Glomerular endothelial cell (primary cell): ENCODE results near the gene FOXC1. TPM values are rescaled to one million over a fixed set of nuclear protein-coding genes. Genes with fewer than 3 reads are reported as not detected.

ENCODE experiments used
- DNase-seq: peaks from one replicate; pipeline ENCODE4 v3.0.0-alpha.2; 2011; ENCODE audit warnings: low read depth, low spot score; ENCODE audit errors: extremely low read depth
- total RNA-seq: library from RNA; depleted of rRNA; stranded (reverse); fragments of >200 nt; gene quantifications from 2 replicates; pipeline ENCODE4 v1.2.3, GENCODE V29; 2015

FOXC1 gene
- total RNA-seq, 1 donor from 2014 or later = 7.9 TPM

GRCh38 chr6:1611572-1612298 is 2.0 kb downstream of the FOXC1 start:
- DNase-seq = no peak

GRCh38 chr6:1612299-1612973 is 2.7 kb downstream of the FOXC1 start:
- DNase-seq = no peak

- DNase-seq = no peak
Observed at GRCh38 chr6:1612974-1613306, 3.2 kb downstream of the FOXC1 start.

GRCh38 chr6:1613346-1613687 is 3.6 kb downstream of the FOXC1 start:
- no peak for DNase-seq

- DNase-seq = no peak
Observed at GRCh38 chr6:1613688-1614447, 4.2 kb downstream of the FOXC1 start.

- DNase-seq = no peak
Observed at GRCh38 chr6:1614448-1615150, 4.9 kb downstream of the FOXC1 start.

- no peak for DNase-seq
Observed at GRCh38 chr6:1615151-1615852, 5.6 kb downstream of the FOXC1 start.

GRCh38 chr6:1615853-1616420 is 6.2 kb downstream of the FOXC1 start:
- no peak for DNase-seq

GRCh38 chr6:1616701-1617463 is 7.2 kb downstream of the FOXC1 start:
- no peak for DNase-seq

- DNase-seq = no peak
Observed at GRCh38 chr6:1617466-1618310, 8.0 kb downstream of the FOXC1 start.

GRCh38 chr6:1618311-1619097 is 8.8 kb downstream of the FOXC1 start:
- DNase-seq = no peak

- no peak for DNase-seq
Observed at GRCh38 chr6:1619098-1619672, 9.5 kb downstream of the FOXC1 start.

GRCh38 chr6:1619673-1620503 is 10.2 kb downstream of the FOXC1 start:
- no peak for DNase-seq

GRCh38 chr6:1620504-1621069 is 10.9 kb downstream of the FOXC1 start:
- no peak for DNase-seq

- DNase-seq = no peak
Observed at GRCh38 chr6:1621070-1621701, 11.5 kb downstream of the FOXC1 start.
